Measurements from ENCODE around the gene RBMS3. TPM values are rescaled to one million over a fixed set of nuclear protein-coding genes. Genes with fewer than 3 reads are reported as not detected.
"Not testable (repeated sequence)": the region's sequence is repeated elsewhere in the genome, so short reads cannot be mapped to it uniquely, and the experiment has no call there.

RBMS3 gene
- total RNA-seq, 1 donor from 2014 or later = 22.6 TPM

DNA sequence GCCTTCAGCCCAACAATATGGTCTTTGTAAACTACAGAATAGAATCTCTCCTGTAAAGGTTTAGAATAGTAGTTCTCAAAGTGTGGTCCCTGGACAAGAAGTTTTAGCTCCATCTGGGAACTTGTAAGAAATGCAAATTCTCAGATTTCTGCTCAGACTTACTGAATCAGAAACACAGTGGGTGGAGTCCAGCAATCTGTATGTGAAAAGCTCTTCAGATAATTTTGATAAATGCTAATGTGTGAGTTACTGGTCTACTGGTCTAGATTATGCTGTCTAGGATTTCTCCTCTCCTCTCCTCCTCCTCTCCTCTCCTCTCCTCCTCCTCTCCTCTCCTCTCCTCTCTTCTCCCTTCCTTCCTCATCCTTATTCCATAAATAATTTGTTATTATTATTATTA is 57.5 kb downstream of the RBMS3 start:
- DNase-seq (ENCODE audit: low read depth in 2 of 2) = no peak

DNA sequence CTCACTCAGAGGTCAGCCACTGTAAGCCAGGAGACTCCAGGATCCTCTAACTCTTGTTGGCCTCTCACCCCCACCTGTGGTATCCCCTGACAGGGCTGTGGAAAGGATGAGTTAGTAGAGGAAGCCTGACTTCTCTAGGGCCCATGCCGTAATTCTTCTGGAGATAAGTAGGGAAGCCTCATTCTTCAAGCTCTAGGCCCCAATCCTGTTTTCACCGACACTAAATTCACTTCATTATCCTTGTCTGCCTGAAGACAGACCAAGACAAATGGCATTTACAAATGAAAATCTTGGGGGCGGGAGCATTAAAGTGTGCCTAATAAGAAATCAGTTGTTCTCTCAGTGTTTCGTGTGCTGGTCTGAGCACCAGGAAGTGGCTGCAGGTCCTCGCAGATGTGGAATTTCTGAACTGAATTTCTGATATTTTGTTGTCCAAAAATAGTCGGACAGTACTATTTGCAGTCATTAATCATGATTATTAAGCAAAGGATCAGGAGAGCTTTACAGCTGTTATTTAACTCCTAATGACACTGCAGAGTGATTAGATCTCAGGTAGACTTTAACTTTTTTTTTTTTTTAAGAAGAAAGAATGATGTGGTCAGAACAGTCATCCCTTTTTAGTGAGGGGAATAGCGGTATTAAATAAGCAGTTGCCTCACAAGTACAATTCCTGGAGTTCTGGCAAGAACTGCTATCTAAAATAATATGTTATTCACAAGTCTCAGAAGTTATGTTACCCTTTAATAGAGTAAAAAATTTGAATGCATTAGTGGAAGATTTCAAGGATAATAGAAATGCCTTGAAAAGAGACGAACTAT is 58.4 kb downstream of the RBMS3 start:
- no peak for DNase-seq (ENCODE audit: low read depth in 2 of 2)

DNA sequence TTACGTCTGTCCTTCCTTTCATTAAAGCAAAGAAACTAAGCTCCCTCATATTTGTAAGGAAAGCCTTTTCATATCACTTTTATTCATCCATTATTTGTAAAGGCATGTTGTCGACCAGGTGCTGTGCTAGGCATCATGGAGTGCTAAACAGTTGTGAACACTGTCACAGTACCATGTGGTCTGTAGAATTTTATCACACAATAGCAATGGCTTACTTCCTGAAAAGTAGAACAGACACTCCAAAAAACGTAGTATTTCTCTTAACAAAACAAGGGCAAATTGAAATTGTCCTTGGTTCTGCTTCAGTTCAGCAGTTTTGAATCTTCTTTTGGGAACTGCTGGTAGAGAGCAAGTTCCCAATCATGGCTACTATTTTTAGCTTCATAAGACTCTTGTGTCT is 63.3 kb downstream of the RBMS3 start:
- no peak for DNase-seq (ENCODE audit: low read depth in 2 of 2)

DNA sequence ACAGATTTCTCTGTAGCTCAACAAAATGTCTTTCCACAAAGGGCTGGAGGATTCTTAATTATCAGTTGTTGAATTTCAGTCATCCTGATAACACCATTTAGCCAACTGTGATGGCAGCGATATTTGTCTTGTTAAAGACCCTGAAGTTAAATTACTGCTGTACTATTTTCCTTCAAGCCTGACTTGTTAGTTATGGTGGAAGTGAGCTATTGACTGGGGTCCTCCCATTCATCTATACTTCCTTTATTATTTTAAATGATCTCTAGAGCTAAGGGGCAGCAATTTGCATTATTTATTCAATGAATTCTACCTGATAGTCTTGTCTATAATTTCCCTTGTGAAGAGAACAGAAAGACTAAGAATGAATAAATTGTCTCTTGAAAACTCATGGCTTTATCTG is 64.1 kb downstream of the RBMS3 start:
- DNase-seq (ENCODE audit: low read depth in 2 of 2) = no peak

DNA sequence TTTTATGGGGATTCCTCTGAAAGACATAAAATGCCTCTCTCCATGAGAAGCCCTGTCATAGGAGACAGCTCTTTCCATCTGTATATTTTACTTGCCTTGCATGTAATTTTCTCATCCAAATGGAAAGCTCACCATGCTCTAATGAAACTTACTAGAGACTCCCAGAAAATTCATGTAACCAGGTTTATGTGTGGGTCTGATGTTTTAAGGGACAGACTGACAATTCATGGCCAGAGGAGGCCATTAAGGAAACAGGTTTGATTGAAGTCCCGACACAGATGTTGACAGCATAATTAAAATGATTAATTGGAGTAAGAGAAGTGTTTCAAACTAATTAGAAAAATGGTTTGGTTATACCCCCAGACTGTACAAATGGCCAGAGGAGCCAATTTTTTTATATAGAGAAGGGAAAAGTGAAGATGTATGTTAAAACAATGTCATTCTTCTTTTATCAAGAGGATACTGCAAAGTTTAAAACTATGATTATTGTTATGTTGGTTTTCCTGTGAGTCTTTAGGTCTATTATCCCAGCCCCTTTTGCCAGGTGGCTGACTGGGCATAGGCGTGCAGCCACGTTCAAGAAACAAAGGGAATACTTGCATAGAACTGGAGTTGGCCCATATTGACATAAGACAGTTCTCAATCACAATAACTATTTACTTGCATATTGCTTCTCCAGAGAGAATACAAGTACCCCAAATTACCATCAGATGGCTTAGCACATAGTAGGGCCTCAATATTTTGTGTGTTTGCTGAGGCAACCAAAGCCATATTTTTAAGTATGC is 64.8 kb downstream of the RBMS3 start:
- DNase-seq (ENCODE audit: low read depth in 2 of 2) = no peak

DNA sequence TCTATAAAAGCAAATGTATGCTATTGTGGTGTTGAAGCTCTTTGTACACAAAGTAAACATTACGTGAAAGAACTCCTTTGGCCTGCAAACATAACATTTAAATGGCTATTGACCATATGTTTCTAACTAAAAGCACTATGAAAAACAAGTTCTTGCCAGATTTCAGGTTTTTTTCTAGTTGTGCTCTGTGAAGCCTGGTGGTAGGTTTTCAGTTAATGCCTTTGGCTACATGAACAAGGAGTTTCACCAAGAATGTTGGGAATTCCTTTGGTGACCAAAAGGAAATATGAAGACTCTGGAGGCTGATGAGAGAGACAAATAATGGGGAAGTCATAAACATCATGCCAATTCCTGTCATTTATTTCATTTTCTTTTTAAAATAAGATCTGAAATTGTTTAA is 66.0 kb downstream of the RBMS3 start:
- no peak for DNase-seq (ENCODE audit: low read depth in 2 of 2)

DNA sequence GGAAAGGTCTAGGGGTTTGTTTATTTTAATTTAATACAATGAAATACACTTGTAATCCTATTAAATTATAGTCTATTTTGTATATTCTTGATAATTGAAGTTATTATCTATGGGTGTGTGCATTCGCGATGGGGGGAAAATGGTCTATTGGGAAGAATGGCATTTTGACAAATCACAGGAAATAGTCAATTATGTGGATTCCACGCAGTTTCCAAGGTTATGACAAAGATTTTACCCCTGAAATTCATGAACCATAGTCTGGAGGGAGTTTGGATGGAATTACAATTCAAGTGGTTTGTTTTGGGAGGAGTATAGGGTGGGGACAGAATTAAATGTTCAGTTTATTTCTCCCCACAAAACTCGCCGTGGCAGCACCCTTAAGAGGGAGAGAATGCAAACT is 66.5 kb downstream of the RBMS3 start:
- DNase-seq (ENCODE audit: low read depth in 2 of 2) = peak in 1 of 2 donors; percentile 33

DNA sequence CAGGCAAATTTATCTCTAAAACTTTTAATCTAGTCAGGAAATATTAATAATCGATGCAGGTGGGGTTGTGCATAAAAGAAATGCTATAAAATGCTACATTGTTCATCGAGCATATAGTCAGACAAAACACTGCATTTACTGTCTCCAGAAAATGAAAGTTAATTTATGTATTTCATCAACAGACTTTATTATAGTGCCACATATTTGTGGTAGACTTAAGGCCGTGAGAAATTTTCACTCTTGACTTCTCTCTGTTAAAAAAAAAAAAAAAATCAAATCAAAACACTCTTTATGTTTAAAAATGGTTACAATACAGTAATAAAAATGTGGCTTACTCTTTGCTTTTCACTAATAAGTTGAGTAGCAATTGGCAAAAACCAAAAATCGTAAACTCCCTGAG is 67.4 kb downstream of the RBMS3 start:
- DNase-seq (ENCODE audit: low read depth in 2 of 2) = no peak

DNA sequence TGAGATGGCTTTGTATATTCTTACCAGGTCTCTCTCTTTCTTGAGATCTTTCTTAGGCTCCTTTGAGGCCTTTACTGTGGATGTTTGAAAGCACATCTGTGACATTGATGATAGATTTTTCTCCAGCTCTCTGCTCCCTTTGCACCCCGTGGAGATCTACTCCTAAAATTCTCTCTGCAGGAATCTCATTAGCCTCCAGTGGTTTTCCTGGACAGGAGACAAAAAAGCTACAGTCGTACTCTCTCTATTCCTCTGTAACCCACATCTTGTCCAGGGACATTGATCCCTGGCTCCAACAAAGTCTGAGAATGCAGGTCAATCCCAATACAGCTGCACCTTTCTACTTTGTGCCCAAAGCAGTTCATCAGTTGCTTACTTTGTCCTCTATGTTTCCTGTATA is 68.2 kb downstream of the RBMS3 start:
- DNase-seq (ENCODE audit: low read depth in 2 of 2) = no peak

DNA sequence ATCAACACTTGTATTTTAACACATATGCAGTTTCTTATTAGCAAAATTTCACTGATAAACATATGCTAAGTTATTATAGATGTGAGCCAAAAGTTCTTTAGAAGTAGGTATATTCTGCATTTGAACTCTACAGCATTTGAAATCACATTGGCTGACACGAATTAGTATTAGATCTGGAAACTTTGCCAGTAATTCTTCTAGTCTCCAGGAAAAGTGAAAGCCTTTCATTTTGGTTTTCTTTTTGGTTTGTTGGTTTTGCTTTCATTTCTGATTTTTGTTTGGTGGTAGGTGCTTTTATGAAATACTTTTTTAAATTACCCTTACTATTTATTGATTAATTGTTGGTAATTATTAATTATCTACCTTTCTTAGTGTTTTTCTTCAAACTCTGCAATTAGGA is 72.9 kb downstream of the RBMS3 start:
- DNase-seq (ENCODE audit: low read depth in 2 of 2) = peak; percentile 16 to 48

DNA sequence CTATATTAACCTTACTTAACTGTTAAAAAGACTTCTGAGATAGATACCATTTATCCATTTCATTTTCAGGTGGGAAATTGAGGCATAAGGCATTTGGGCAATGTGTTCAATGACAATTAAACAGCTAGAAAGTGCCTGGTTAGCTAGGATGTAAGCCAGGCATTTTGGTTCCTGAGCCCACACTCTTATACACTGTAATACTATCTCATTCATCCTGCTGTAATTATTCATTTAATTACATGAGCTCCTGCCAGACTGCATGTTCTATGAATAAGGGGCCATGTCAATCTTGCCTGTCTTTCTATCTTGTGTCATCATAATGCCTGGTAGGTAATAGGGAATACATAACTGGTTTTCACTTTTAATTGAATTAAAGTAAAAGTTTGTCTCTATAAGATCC is 74.0 kb downstream of the RBMS3 start:
- no peak for DNase-seq (ENCODE audit: low read depth in 2 of 2)

DNA sequence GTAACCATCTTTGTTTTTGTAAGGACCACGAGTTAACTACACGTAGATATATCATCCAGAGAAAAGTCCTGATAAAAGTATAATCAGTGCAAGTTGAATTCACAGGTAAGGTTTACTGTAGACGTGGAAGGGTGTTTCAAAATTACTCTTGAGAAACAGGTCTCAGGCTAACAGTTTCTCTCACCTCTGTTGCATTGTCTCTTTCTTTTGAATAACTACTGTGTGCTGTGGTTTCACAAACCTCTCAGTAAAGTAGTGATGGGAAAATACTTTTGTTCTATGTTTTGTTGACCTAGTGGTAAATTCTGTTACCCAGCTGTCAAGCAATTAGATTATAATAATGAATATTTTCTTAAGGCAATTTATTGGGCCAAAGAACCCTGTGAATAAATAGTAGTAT is 75.2 kb downstream of the RBMS3 start:
- no peak for DNase-seq (ENCODE audit: low read depth in 2 of 2)

DNA sequence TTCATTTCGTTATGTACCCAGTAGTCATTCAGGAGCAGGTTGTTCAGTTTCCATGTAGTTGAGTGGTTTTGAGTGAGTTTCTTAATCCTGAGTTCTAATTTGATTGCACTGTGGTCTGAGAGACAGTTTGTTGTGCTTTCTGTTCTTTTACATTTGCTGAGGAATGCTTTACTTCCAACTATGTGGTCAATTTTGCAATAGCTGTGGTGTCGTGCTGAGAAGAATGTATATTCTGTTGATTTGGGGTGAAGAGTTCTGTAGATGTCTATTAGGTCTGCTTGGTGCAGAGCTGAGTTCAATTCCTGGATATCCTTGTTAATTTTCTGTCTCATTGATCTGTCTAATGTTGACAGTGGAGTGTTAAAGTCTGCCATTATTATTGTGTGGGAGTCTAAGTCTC is 79.4 kb downstream of the RBMS3 start:
- DNase-seq (ENCODE audit: low read depth in 2 of 2) = not testable (repeated sequence)

DNA sequence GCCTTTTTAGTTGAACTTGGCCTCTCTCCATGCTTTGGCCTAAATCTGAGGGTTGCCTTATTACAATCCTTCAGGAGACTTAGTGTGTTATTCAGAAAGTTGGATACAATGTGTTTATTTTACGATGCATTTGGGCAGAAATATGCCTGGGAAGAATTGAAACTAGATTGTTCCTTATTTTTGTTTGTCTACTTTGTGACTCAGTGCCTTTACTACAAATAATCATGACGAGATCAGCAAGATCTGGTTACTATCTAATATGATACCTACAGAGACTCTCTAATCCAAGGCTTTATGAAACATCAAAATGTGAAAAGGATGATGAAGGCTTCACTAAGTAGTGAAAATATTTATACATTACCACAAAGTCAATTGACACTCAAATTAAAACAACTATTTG is 82.2 kb downstream of the RBMS3 start:
- DNase-seq (ENCODE audit: low read depth in 2 of 2) = no peak

DNA sequence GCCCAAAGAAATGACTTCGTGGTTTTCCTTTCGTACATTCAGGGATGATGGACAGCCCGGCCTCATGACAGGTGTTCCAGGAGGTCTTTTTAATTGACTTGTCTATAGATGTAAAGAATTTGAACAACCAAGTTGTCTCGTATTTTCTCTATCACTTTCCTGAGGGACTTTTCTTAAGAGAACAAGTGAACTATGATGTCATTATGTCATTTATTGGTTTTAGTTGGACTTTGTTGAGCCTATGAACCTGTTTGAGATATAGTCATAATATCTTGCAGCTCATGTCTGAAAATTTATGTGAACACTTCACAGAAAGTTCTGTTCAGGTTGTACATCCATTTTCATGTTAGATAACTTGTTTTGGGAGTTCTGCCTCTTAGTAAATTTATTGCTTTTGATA is 89.2 kb downstream of the RBMS3 start:
- no peak for DNase-seq (ENCODE audit: low read depth in 2 of 2)

DNA sequence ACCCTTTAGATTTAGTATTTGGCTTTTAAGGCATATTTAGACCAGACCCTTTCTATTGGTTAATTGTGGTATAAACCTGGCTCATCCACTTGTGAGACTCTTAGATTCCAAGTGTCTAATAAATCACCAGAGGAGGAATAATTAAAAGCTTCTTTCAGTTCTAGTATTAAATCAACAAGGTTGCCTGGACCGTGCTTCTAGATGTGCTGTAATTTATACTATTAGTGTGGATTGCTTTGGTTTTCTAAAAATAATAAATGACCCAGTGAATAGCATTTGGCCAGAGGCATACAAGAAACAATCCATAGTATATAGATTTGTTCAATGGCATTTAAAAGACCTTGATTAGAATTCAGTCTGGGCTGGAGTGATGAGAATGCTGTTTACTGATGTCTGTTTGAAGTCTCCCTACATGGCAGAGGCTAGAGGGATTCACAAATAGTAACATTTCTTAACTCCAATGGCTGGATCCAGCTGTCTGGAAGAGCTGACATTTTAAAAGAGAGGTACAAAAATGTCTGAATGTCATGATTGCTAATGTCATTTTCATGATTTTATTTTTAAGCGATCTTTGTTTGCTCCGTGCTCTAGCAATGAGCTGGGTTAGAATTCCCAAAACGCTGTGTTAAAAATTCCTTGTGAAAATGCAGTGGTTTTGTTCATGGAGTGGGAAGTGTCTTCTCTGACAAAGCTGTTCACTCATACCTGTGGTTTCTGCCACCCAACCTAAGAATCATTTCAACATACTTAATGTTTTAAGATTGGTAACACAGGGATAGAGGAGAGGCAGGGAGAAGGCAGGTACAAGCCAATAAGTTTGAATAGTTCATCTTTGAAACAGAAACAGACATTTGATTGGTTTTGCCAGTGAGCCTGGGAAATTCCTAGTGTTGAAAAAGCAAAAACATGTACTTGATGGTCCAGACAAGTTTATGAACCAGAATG is 89.9 kb downstream of the RBMS3 start:
- no peak for DNase-seq (ENCODE audit: low read depth in 2 of 2)

DNA sequence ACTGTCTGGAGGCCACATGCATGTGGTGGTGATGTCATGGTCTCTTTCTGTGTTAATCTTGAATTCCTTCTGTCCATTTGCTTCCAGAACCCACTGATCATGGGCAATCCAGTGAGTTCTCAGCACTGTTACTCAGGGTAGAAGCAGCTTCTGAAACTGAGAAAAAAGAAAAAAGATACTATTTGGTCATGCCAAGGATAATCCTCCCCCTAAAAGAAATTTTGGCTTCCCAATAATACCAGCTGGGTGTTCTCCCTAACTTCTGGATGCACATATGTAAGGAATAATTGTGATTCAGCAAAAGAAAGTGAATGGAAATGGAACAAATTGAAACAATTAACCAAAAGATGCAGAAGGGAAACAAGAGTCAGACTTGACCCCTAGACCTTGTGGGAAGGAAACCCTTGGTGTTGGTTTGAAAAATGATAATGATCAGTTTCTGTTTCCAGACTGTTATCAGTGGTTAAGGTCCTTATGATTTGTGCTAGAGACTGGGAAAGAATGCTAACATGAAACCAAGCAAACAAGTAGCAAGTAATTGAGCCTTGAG is 92.3 kb downstream of the RBMS3 start:
- peak in 1 of 2 donors; percentile 75 for DNase-seq (ENCODE audit: low read depth in 2 of 2)

DNA sequence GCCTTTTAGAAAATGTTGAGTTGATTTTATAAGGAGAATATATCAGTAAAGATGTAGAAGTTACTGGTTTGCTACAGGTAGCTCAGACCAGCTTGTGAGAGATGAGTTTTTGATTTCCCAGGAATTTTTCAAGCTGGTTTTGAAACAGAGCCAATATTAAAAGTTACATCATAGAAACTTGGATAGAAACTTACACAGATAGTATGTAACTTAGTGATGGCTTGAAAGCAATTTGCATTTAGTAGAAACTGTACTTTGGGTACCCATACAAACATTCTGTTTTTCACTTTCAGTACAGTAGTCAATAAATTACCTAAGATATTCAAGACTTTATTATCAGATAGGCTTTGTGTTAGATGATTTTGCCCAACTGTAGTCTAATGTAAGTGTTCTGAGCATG is 93.4 kb downstream of the RBMS3 start:
- DNase-seq (ENCODE audit: low read depth in 2 of 2) = no peak

DNA sequence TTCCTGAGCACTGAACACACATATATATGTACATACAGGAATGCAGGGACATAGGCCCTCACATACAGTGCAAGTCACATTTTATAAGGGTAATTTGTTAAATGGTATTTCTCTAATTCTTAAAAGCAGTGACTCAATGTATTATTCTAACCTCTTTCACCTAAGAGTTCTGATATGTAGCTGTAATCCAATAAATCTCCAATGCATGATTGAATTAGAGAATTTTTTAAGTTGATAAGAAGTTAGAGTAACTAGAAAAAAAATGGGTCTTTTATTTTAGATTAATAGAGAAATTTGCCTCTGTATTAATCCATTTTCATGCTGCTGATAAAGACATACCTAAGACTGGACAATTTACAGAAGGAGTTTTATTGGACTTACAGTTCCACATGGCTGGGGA is 98.2 kb downstream of the RBMS3 start:
- DNase-seq (ENCODE audit: low read depth in 2 of 2) = no peak

DNA sequence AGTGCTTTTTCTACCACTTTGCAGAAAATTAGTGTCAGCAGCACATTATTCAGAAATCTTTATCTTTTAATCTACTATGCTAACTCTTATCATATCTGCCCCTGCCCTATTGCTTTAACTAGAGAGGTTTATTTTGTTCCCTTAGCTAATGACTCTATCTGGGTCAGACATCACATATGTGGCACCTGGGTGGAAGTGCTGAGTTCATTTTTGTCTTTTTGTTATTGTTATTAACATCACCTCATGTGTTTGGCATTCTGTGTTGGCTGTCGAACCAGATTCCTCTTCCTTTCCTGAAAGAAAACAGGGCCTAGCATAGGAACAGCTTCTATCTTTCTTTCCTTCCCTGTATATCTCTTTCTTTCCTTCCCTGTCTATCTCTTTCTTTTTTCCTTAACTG is 100.7 kb downstream of the RBMS3 start:
- DNase-seq (ENCODE audit: low read depth in 2 of 2) = peak; percentile 66 to 90

DNA sequence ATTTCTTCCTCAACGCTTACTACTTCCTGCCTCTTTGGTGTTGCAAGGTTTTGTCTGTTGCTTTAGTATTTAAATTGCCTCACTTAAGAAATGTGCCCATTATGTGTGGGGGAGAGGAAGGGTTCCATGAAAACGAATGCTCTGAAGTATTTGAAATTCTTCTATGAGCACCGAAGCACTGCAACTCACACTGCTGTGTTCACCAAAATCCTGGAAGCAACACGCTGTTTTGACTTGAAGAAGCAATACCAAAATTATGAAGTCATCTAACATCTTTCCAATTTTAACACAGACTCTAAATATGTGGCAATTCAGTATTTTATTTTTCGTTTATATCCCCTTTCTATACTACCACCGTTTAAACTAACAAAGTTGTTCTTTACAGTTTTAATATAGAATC is 101.5 kb downstream of the RBMS3 start:
- no peak for DNase-seq (ENCODE audit: low read depth in 2 of 2)

DNA sequence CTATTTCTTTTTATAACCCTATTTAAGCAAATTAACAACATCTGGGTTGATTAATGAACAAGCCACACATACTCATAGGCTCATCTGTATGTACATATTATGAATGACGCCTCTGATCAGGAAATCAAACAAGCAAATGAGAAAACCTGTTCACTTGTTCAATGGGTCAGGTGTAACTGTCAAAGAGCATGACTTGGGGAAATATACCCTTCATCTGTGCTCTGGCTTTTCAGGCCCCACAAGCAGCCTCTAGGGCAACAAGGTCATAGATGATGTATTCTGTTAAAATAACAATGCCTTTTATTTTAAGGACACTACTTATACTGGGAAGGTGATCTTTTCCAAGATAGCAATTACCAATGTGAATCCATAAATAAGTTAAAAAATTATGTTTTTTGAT is 102.0 kb downstream of the RBMS3 start:
- no peak for DNase-seq (ENCODE audit: low read depth in 2 of 2)

Measured in lung microvascular endothelial cell (primary cell).